ENCODE data around the gene ERLIN1. TPM values are rescaled to one million over a fixed set of nuclear protein-coding genes. Genes with fewer than 3 reads are reported as not detected.

ERLIN1 gene
- total RNA-seq, 2 donors from 2014 or later: 12.1 to 19.1 TPM

GRCh38 chr10:100101192-100102076 is 84.4 kb downstream of the ERLIN1 start:
- ATAC-seq (replicated peaks): no peak
- H3K4me1 Mint-ChIP-seq: no peaks in the 10 kb centered on the region
- H3K27me3 Mint-ChIP-seq: peaks cover 30% of the 10 kb centered on the region

DNA sequence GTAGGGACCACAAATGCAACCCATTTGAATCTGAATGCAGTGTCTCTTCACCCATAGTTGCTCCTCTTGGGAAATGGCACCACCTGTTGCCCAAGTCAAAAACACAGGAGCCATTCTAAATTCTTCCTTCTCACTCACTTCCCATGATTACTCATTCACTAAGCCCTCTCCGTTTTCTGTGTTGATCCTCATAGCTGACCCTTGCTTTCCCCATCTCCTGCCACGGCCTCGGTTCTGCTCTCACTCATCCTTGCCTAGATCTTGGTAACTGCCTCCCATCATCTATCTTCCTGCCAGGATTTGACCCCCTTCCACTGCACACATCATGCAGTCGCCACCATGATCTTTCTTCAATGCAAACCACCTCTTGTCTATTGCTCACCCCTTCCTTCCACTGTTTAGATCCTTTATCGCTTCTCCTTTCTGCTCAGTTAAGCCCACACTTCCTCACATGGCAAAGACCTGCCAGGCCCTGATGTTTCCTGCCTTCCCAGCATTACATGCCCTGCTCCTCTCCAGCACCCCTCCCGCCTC is 85.1 kb downstream of the ERLIN1 start:
- ATAC-seq (replicated peaks): no peak
- peaks cover 33% of the 10 kb centered on the region for H3K27me3 Mint-ChIP-seq
- H3K4me3 Mint-ChIP-seq: no peak overlapping the region
- no peaks in the 10 kb centered on the region for H3K4me1 Mint-ChIP-seq
- H3K9me3 Mint-ChIP-seq: no peaks in the 10 kb centered on the region
- no peak overlapping the region for H3K27ac Mint-ChIP-seq
- H3K36me3 Mint-ChIP-seq (ENCODE audit: low read depth): no peaks in the 10 kb centered on the region

More at GRCh38 chr10:100101192-100102076, 84.4 kb downstream of the ERLIN1 start:
- H3K9me3 Mint-ChIP-seq: no peaks in the 10 kb centered on the region
- no peaks in the 10 kb centered on the region for H3K36me3 Mint-ChIP-seq (ENCODE audit: low read depth)
- no peak overlapping the region for H3K27ac Mint-ChIP-seq
- H3K4me3 Mint-ChIP-seq: no peak overlapping the region

Other genes starting within 250 kb of the ERLIN1 start
- gene DNMBP, start 176.1 kb downstream of the ERLIN1 start, total RNA-seq: 1 to 10 TPM; 3.0 TPM
- gene CPN1, start 104.2 kb downstream of the ERLIN1 start, total RNA-seq: not detected
- 10 to 100 TPM; 17.4 to 32.2 TPM for gene CHUK, start 43.6 kb upstream of the ERLIN1 start, total RNA-seq
- gene CWF19L1, start 81.6 kb upstream of the ERLIN1 start, total RNA-seq: 10 to 100 TPM; 34.0 to 46.9 TPM
- gene BLOC1S2, start 100.7 kb upstream of the ERLIN1 start, total RNA-seq: 10 to 100 TPM; 54.1 to 59.3 TPM
- gene PKD2L1, start 144.2 kb upstream of the ERLIN1 start, total RNA-seq: under 1 TPM; 0.30 to 0.66 TPM
- gene SCD, start 161.2 kb upstream of the ERLIN1 start, total RNA-seq: 100 to 1,000 TPM in 1 of 2 donors, 10 to 100 TPM in 1; 99.1 to 160 TPM